PC-9 (cell line): Measurements from ENCODE around the gene PTCD1. TPM values are rescaled to one million over a fixed set of nuclear protein-coding genes. Genes with fewer than 3 reads are reported as not detected.

Experiments
- BruUV-seq: library from RNA; stranded (reverse); fragments of 400-500 nt; replicated peaks from 2 replicates; lab custom pipeline; 2021; lab: Mats Ljungman, UMichigan
- CTCF ChIA-PET: fragments of 300-600 bp; sonication (Branson Sonifier 250); formaldehyde crosslinking; loops from one replicate; lab custom pipeline; 2022; ENCODE audit warnings: antibody characterized with exemption; lab: Charles Lee
- POLR2A ChIA-PET: fragments of 300-600 bp; sonication (Branson Sonifier 250); formaldehyde crosslinking; loops from one replicate; lab custom pipeline; 2022; ENCODE audit warnings: antibody characterized with exemption; ENCODE audit not compliant: unreplicated experiment; lab: Charles Lee
- DNase-seq, 2 experiments: peaks; one replicate each; pipeline versions ENCODE4 v3.0.0 to v3.0.0-alpha.2; 2015 to 2022; ENCODE audit warnings: mixed read lengths in 1 of 2
- H2AFZ ChIP-seq: fragments of 200-600 bp; sonication (generic); 2 replicates; pipeline ENCODE4 v1.8.1; 2017; ENCODE audit warnings: antibody characterized with exemption
- H3F3A ChIP-seq: fragments of 200-600 bp; sonication (generic); 2 replicates; pipeline ENCODE4 v1.8.1; 2017; ENCODE audit warnings: antibody characterized with exemption, mild to moderate bottlenecking, low read depth; ENCODE audit not compliant: insufficient read depth
- H3K27ac ChIP-seq: fragments of 200-600 bp; sonication (generic); 2 replicates; pipeline ENCODE4 v1.6.1; 2016; ENCODE audit warnings: mixed run types
- H3K27me3 ChIP-seq: fragments of 200-600 bp; sonication (generic); 2 replicates; pipeline ENCODE4 v1.6.1; 2016; ENCODE audit warnings: low read depth, mixed run types; ENCODE audit not compliant: insufficient read depth
- H3K36me3 ChIP-seq: fragments of 200-600 bp; sonication (generic); 2 replicates; pipeline ENCODE4 v1.6.1; 2016; ENCODE audit warnings: low read depth, mixed run types
- H3K4me1 ChIP-seq: fragments of 200-600 bp; sonication (generic); replicated peaks from 2 replicates; pipeline ENCODE4 v1.6.1; 2016; ENCODE audit warnings: mixed run types; ENCODE audit not compliant: insufficient read depth
- H3K4me2 ChIP-seq: fragments of 200-600 bp; sonication (generic); 2 replicates; pipeline ENCODE4 v1.6.1; 2017; ENCODE audit warnings: mixed run types
- H3K4me3 ChIP-seq: fragments of 200-600 bp; sonication (generic); 2 replicates; pipeline ENCODE4 v1.6.1; 2016; ENCODE audit warnings: mixed run types
- H3K79me2 ChIP-seq: fragments of 200-600 bp; sonication (generic); 2 replicates; pipeline ENCODE4 v1.6.1; 2017; ENCODE audit warnings: low read depth, mixed run types
- H3K9me2 ChIP-seq: fragments of 200-600 bp; sonication (generic); 2 replicates; pipeline ENCODE4 v1.8.1; 2017; ENCODE audit warnings: mild to moderate bottlenecking; ENCODE audit not compliant: insufficient read depth
- H3K9me3 ChIP-seq: fragments of 200-600 bp; sonication (generic); 2 replicates; pipeline ENCODE4 v1.8.1; 2016; ENCODE audit warnings: low read depth; ENCODE audit not compliant: insufficient read depth
- H4K20me1 ChIP-seq: fragments of 200-600 bp; sonication (generic); 2 replicates; pipeline ENCODE4 v1.8.1; 2017; ENCODE audit not compliant: insufficient read depth
- CTCF ChIP-seq: fragments of 200-600 bp; sonication (generic); conservative IDR thresholded peaks from 2 replicates; pipeline ENCODE4 v1.6.1; 2017; ENCODE audit warnings: mixed run types, antibody characterized with exemption, mild to moderate bottlenecking, moderate library complexity
- EZH2 ChIP-seq: fragments of 200-600 bp; sonication (generic); IDR thresholded peaks from 2 replicates; pipeline ENCODE4 v1.8.0; 2017; ENCODE audit warnings: antibody characterized with exemption, low read depth
- intact Hi-C: fragments of 100-400 bp; cut with micrococcal nuclease; formaldehyde crosslinking; loops from one replicate; pipeline ENCODE4 v1.10.0; 2022; ENCODE audit not compliant: unreplicated experiment
- total RNA-seq: library from RNA; stranded (reverse); gene quantifications from 2 replicates; pipeline ENCODE4 v1.2.3, GENCODE V29; 2021

PTCD1 gene
- total RNA-seq, 1 experiment from 2014 or later, result 8.0 TPM

- no peaks in the 10 kb centered on the region for H3K9me3 ChIP-seq
- H3K4me1 ChIP-seq, result peaks cover 25% of the 10 kb centered on the region
- no peak for DNase-seq
- H3K79me2 ChIP-seq, result peaks cover 75% of the 10 kb centered on the region
- H3K9me2 ChIP-seq, result no peaks in the 10 kb centered on the region
- H3K27ac ChIP-seq, result no peak overlapping the region
- H3K36me3 ChIP-seq, result peaks cover 24% of the 10 kb centered on the region
- CTCF ChIA-PET, result no interaction called here
- peak overlapping the region; percentile 98 for H3K4me2 ChIP-seq
- no peak for TF ChIP-seq CTCF
- no peak for TF ChIP-seq EZH2
- peak overlapping the region; percentile 99 for H3K4me3 ChIP-seq
- H4K20me1 ChIP-seq, result peaks cover 57% of the 10 kb centered on the region
- intact Hi-C loops, result no loop called here
- no peak overlapping the region for H2AFZ ChIP-seq
- POLR2A ChIA-PET, result no interaction called here
- H3K27me3 ChIP-seq, result no peaks in the 10 kb centered on the region
- no TSS peak for BruUV-seq
- H3F3A ChIP-seq, result peaks cover 19% of the 10 kb centered on the region
Observed at GRCh38 chr7:99406557-99406956, 32.0 kb downstream of the PTCD1 start.

GRCh38 chr7:99404977-99405320 lies 33.6 kb downstream of the PTCD1 start:
- Histone ChIP-seq H3K9me2 (no peaks in the 10 kb centered on the region), H3K4me1 (peaks cover 15% of the 10 kb centered on the region), H3K36me3 (peaks cover 10% of the 10 kb centered on the region), H3K79me2 (peaks cover 60% of the 10 kb centered on the region), H3K9me3 (no peaks in the 10 kb centered on the region), H3K4me2 (no peak overlapping the region), H3F3A (peaks cover 23% of the 10 kb centered on the region), H2AFZ (no peak overlapping the region), H3K27ac (no peak overlapping the region), H3K4me3 (no peak overlapping the region), H4K20me1 (peaks cover 57% of the 10 kb centered on the region), H3K27me3 (no peaks in the 10 kb centered on the region)
- POLR2A ChIA-PET, result no interaction called here
- BruUV-seq, result no TSS peak
- CTCF ChIA-PET, result no interaction called here
- DNase-seq, result no peak
- intact Hi-C loops, result no loop called here
- TF ChIP-seq EZH2 (no peak), CTCF (no peak)

GRCh38 chr7:99404235-99404976 lies 34.2 kb downstream of the PTCD1 start:
- H3K4me2 ChIP-seq, result no peak overlapping the region
- H3K79me2 ChIP-seq, result peaks cover 54% of the 10 kb centered on the region
- ChIA-PET CTCF (no interaction called here), POLR2A (no interaction called here)
- H3K27me3 ChIP-seq, result no peaks in the 10 kb centered on the region
- intact Hi-C loops, result no loop called here
- H3K4me1 ChIP-seq, result peaks cover 13% of the 10 kb centered on the region
- BruUV-seq, result no TSS peak
- H3K9me3 ChIP-seq, result no peaks in the 10 kb centered on the region
- no peak overlapping the region for H3K27ac ChIP-seq
- H3K9me2 ChIP-seq, result no peaks in the 10 kb centered on the region
- peaks cover 14% of the 10 kb centered on the region for H3K36me3 ChIP-seq
- DNase-seq, result no peak
- H3K4me3 ChIP-seq, result no peak overlapping the region
- TF ChIP-seq EZH2, result no peak
- TF ChIP-seq CTCF, result no peak
- no peak overlapping the region for H2AFZ ChIP-seq
- H3F3A ChIP-seq, result peaks cover 26% of the 10 kb centered on the region
- peaks cover 54% of the 10 kb centered on the region for H4K20me1 ChIP-seq
